DMS79 treated with DMSO at 0.1 percent for 48 hours (cell line): ENCODE results near the gene SNX9.
"Not testable (repeated sequence)": the region's sequence is repeated elsewhere in the genome, so short reads cannot be mapped to it uniquely, and the experiment has no call there.

Experiments used
- DNase-seq: peaks from one replicate; lab custom pipeline; 2025; lab: John Stamatoyannopoulos, UW

SNX9 gene

GRCh38 chr6:157927011-157927410 lies 104.0 kb downstream of the SNX9 start:
- no peak for DNase-seq

- DNase-seq: no peak
Observed at GRCh38 chr6:157928428-157928827, 105.4 kb downstream of the SNX9 start.

- DNase-seq: no peak
Observed at GRCh38 chr6:157929076-157929475, 106.0 kb downstream of the SNX9 start.

GRCh38 chr6:157929765-157930319 lies 106.8 kb downstream of the SNX9 start:
- no peak for DNase-seq

- DNase-seq: no peak
Observed at GRCh38 chr6:157935786-157936185, 112.7 kb downstream of the SNX9 start.

GRCh38 chr6:157937318-157937717 lies 114.3 kb downstream of the SNX9 start:
- no peak for DNase-seq

- no peak for DNase-seq
Observed at GRCh38 chr6:157937916-157938315, 114.9 kb downstream of the SNX9 start.

- DNase-seq: not testable (repeated sequence)
Observed at GRCh38 chr6:157940375-157941036, 117.5 kb downstream of the SNX9 start.

- DNase-seq: no peak
Observed at GRCh38 chr6:157941101-157941863, 118.2 kb downstream of the SNX9 start.

- DNase-seq: no peak
Observed at GRCh38 chr6:157942351-157942750, 119.3 kb downstream of the SNX9 start.

GRCh38 chr6:157943249-157943963 lies 120.4 kb downstream of the SNX9 start:
- no peak for DNase-seq

GRCh38 chr6:157943964-157944283 lies 120.9 kb downstream of the SNX9 start:
- DNase-seq: no peak

- DNase-seq: no peak
Observed at GRCh38 chr6:157944983-157945931, 122.2 kb downstream of the SNX9 start.

GRCh38 chr6:157946053-157946617 lies 123.1 kb downstream of the SNX9 start:
- DNase-seq: no peak

- no peak for DNase-seq
Observed at GRCh38 chr6:157946865-157947532, 124.0 kb downstream of the SNX9 start.

- not testable (repeated sequence) for DNase-seq
Observed at GRCh38 chr6:157950899-157951298, 127.9 kb downstream of the SNX9 start.

GRCh38 chr6:157951828-157952227 lies 128.8 kb downstream of the SNX9 start:
- no peak for DNase-seq

- no peak for DNase-seq
Observed at GRCh38 chr6:157952861-157953351, 129.9 kb downstream of the SNX9 start.

- peak; percentile 83 for DNase-seq
Observed at GRCh38 chr6:157953580-157954091, 130.6 kb downstream of the SNX9 start.
